GM18519 (cell line): Measurements from ENCODE around the gene SEMA3F.

Experiments
- ATAC-seq: cut with Tn5 transposase; IDR thresholded peaks from one replicate; pipeline ENCODE4 v1.9.1; 2021; ENCODE audit warnings: mild to moderate bottlenecking, moderate library complexity; ENCODE audit not compliant: unreplicated experiment, low FRiP score

SEMA3F gene

DNA sequence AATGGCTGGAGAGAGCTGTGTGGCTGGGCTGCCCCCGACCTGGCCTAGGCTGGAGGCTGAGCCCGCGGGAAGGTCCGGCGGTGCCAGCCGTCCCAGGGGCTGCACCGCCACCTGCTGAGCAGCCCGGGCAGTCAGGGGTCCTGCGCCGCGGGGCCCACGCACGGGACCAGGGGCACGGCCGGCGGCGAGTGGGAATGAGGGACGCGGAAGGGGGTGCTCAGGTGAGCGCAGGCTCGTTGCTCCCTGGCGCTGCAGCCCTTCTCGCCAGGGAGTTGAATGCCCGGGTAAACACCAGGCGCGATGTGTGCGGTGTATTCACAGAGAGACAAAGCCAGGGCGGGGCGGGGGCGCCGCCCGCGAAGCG is 666 bp upstream of the SEMA3F start:
- no peak for ATAC-seq

DNA sequence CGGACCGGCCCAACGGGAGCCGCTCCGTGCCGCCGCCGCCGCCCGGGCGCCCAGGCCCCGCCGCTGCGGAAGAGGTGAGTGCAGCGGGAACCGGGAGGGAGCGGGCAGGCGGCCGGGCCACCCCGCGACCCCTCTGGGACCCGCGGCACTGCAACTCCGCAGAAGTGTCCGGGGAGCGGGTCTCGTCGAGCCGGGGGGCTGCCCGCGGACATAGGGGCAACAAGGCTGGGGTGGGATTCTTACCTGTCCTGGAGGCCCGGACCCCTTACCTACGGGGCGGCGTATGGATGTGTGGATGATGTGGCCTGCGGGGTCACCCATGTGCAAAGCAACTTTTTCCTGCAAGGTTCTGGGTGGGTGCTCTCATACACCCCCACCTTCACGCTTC is 361 bp downstream of the SEMA3F start:
- ATAC-seq: no peak

DNA sequence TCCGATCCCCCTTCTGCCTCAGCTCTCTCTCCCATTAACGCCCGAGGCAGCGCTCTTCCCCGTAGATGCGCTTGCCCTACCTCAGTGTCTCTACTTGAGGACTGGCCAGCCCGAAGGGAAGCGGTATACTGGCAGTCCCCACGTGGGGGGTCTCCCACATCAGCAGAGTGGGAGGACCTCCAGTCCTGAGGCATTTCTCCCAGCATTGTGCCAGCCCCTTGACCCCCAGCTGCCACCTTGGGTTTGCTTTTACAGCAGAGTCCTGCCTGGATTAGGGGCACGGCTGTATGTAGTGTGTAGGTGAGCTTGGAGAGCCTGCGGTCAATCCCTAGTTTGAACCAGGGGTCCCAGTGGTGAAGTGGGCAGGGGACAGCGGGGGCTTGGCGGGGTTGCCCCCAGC is 767 bp downstream of the SEMA3F start:
- ATAC-seq: no peak

DNA sequence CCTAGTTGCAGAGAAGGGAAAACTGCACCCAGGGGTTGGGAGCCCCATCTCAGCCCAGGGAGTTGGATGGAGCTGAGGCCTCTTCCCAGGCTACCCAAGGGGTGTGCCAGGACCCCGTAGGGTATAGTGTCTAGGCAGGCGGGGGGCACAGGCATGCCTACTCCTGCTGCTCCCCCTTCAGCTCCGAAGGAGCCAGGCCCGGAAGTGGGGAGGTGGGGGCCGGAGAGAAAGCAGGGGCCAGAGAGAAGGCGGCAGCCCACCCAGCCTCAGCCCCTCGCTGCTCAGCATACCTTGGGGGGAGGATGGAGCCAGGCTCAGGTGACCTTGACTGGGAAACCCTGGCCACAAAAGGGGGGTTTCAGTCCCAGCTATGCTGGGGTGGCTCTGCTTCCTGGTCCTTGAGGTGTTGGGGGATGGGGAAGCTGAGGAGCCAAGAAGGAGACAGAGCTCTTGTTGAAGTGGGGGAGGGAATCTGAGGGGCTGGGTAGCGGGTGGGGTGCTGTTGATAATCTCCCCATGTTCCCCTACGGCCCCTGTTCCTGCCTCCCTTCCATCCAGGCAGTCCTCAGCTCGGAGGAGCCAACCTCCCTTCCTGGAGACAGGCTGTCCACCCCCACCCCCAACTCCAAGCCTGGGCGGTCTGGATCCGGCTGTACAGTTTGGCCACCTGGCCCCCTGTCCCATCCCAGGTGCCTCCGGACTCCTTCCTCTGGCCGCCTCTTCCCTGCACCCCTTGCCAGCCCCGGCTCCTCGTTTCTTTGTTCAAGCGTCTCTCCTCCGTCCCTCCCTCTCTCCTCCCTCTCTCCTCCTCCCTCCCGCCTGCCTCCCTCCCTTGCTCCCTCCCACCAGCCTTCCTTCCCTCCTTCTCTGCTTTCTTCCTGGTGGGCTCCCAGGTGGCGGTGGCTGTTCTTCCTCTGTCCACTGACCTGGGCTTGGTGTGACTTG is 1.7 kb downstream of the SEMA3F start:
- no peak for ATAC-seq

DNA sequence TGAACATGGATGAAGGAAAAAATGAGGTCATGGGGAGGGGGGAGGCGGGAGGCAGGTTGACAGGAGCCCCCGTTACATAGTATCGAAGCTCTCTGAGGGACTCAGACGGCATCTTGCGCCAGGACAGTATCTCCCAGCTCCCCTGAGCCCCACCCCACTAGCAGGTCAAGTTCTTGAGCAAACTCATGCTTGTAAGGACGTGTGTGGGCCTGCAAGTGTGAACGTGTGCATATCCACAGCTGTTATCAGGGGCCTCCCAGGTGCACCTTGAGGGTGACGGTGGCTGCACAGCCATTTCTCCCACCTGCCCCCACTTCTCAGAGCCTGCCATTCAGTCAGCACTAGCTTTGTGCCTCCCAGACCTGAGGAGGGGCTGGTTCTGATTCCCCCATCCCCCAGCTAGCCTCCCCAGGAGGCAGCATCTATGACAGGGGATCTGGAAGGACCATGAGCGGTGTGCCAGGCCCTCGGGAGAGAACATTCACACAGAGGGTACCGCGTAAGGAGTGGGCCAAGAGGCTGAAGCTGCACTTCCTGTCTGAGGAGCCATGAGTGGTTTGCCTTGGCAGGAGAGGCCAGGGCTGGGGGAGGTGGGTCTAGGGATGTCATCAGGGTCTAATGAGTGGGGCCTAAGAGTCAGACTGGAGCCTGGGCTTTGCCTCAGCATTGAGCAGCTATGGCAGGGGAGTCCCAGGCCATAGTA is 2.9 kb downstream of the SEMA3F start:
- no peak for ATAC-seq

DNA sequence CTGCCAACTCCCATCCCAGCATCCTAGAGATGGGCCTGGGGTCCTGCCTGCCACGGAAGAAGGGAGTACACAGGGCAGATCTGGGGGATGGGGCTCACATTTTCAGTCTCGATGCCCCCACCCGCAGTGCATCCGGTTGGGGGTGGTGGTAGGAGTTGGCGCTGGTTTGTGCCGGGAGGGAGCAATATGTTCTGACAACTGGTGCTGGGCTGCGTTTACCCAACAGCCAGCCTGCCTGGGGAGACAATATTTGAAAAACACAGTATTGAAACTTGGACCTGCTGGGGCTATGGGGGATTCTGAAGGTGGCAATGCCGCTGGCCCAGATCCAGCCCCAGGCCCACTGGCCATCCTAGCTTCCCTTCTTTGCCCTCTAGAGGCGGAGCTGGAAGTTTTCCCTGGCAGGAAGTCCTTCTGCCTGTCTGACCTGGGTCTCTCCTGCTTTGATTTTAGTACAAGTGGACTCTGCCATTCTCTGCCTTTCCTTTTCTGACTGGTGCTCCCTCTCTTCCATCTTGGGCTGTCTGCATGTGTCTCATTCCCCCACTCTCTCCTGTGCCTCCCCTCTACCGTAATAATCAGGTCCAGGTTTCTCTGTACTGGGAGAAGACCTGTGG is 3.5 kb downstream of the SEMA3F start:
- no peak for ATAC-seq

DNA sequence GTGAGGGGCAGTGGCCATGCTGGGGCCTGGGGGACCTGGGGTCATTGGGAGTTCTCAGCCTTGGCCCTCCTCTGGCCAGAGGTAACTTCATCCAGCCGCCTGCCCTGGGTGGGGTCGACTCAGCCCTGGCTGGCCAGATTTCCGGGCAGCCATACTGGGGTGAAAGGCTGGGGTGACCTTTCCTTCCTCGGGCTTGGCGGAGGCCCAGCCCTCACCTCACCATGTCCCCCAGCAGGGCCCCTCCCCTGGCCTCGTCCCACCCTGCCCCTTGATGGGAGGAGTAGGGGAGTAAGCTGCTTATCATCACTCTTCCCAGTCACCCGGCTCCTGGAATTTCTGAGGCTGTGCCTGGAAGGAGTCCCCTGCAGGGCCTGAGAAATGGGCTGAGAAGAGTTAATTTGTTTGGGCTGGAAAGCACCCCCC is 5.4 kb downstream of the SEMA3F start:
- no peak for ATAC-seq

DNA sequence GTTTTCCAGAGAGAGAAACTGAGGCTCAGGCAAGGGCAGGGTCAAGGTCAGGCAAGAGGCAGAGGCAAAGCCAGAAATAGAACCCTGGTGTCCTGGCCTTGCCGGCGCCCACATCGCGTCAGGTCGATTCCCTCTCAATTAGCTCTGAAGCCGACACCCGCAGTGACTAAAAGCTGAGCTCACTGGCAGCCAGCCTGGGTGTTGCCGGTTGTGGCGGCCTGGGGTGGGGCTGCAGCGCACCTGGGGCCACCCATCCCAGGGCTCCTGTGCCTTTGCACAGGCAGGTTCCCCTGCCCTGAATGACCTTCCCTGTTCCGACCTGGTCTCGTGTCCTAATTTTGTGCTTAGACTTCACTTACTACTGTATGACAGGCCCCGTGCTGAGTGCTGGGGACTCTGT is 6.2 kb downstream of the SEMA3F start:
- no peak for ATAC-seq

DNA sequence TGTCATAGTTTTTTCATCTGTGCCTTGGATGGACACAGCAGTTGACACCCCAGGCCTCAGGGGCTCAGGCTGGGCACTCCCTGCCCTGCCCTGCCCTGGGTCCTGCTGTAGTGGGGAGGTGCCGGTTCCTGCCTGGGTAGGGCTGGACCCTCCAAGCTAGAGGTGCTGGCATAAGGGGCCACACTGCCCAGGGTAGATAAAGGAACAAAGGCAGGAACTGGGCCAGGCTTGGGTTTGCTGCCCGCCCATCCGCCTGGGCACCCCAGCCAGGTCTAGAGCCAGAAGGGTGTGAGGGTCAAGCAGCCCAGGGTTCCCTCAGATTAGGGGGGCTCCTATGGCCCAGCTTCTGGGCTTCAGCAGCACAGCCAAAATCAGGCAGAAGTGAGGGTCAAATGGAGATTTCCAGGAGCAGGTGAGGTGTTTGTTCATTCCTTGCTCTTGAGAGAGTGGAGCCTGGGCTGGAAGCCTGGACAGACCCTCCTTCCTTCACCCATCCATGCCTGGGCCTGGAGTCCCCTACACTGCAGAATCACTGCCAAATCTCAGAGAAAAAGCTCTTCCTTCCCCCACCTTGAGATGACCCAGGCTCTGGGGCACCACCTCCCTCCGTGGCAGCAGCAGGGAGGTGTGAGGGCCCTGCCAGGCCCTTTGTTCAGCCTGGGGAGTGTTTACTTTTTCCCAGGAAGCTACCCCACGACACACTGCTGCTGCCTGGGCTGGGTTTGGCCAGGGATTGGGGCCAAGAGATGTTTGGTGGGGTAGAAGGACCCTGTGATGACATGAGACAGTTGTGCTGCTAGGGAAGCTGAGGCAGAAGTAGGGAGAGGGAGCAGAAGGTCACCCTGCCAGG is 7.1 kb downstream of the SEMA3F start:
- no peak for ATAC-seq

DNA sequence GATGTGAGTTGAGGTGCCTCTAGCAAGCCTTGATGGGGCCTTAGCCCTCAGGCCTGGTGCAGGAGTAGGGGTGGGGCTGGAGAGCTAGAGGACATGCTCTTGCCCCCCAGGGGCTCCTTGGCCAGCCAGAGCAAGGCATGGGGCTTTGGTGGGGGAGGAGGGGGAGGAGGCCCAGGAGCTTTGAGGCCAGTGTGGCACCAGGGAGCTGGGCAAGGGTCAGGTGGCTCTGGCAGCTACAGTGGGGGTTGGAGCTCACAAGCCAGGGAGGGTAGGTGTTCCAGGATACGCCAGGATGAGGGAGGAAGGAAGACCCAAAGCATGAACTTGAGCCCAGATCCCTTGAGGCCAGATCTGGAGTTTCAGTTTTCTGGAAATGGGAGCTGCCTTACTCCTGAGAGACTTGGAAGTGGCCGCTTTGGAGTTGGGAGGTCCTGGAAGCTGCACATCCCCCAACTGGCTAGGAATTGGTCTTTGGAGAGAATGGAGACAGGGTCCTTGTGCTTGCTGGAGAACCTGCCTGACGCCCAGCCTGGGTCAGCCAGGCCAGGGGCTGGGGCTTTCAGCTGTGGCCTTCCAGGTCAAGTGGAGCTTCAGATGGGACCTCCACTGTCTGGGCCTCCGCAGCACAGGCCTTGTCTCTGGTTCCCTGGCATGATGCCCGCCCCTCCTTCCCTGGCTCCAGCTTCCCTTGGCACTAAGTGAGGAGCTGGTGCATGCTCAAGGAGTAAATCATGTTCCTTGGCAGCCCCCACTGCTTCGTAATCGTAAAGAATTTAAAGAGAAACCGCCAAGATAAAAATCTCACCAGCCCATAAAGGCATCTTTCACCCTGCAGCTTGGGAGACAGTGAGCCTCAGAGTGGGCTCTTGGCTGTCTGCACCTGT is 8.7 kb downstream of the SEMA3F start:
- no peak for ATAC-seq

DNA sequence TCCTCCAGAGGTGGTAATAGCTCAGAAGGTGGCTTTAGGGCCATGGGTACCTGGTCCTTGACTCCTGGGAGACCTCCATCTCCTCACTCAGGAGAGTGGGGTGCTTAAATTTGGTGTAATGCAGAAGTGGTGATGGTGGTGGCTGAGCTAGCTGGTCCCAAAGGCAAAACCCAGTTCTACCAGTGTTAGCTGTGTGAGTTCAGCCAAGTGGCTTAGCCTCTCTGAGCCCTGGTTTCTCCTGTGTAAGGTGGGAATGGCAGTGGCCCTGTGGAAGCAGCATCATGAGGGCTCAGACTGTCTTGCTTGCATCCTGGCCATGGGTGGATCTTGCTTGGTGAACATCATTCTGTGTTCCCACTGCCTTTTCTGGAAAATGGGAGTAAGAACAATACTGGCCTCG is 9.4 kb downstream of the SEMA3F start:
- no peak for ATAC-seq

DNA sequence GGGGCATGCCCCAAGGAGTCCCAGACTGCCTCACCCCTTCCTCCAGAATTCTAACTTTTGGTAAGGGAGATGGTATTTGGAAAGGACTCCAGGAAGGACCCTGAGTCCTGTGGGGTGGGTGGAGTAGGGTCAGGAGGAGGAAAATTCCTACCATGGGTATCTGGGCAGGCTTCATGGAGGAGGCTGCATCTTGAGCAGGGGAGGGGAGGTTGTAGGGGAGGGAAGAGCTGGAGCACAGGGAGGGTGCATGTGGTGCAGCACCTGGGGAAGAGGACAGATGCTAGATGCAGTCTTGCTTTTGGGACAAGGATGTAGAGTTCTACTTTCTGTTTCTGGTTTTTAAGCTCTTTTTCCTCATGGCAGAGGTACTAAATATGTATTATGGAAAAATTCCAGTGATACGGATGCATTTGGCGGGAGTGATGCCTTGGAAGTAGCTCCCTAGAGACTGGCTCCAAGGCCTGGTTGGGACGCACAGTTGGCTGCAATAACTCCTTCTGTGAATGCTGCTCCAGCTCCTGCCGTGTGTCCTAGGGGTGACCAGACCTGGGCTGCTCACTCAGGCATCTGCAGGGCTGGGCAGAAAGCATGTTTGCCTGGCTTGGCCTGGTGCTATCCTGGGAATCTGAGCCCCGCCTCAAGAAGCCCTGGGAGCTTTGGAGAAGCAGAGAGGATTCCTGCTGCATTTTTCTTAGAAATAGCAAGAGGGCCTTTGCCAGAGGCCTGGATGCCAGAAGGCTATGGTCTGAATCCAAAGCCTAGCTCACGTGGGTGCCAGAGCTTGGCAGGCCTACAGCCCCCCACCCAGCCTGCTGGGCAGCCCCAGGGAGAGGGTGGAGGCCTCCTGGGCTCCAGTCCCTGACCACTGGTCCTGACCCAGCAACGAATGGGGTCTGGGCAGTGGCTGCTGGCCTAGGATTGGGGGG is 10.1 kb downstream of the SEMA3F start:
- ATAC-seq: no peak

DNA sequence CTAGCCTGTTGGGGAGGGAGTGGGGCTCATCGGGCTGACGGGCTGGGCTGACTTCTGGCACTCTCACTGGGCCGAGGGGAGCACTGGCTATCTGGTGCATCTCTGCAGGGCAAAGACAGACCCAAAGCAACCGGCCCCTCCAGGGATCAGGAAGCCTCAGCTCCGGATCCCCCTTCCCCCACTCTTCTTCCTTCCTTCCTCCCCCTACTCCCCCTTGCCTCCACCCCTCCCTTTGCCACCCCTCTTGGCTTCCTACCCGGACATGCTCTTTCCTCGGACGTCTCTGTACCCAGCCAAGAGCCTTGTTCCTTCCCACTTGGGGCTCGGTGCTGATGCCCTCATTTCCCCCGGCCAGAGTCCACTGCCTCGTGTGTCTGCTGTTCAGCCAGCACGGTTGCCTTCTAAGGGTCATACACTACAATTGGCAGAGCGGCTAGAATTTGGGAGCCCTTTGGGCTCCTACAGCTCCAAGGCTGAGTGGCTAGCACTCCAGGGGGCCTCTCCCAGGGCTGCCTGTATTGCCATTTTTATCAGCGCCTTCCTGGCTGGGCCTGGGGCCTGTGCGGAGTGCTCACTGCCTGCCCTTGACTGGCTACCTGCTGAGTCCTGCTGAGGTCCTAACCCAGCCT is 10.9 kb downstream of the SEMA3F start:
- no peak for ATAC-seq

DNA sequence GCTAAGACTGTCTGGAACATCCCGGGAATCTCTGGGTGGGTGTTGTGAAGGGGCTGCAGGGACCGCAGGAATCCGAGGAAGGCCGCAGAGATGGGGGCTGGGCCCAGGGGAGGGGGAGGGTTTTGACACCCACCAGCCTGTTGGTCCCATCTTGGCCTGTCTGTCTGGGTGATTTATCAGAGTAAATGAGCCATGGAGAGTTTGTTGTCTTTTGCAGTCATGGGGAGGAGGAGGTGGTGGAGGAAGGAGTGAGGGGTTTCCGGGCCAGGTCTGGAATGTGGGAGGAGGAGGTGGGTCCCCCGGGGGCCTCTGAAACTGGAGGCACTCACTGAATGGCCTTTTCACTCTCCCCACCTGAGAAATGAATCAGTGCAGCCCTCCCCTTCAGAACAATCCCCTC is 11.5 kb downstream of the SEMA3F start:
- ATAC-seq: no peak

DNA sequence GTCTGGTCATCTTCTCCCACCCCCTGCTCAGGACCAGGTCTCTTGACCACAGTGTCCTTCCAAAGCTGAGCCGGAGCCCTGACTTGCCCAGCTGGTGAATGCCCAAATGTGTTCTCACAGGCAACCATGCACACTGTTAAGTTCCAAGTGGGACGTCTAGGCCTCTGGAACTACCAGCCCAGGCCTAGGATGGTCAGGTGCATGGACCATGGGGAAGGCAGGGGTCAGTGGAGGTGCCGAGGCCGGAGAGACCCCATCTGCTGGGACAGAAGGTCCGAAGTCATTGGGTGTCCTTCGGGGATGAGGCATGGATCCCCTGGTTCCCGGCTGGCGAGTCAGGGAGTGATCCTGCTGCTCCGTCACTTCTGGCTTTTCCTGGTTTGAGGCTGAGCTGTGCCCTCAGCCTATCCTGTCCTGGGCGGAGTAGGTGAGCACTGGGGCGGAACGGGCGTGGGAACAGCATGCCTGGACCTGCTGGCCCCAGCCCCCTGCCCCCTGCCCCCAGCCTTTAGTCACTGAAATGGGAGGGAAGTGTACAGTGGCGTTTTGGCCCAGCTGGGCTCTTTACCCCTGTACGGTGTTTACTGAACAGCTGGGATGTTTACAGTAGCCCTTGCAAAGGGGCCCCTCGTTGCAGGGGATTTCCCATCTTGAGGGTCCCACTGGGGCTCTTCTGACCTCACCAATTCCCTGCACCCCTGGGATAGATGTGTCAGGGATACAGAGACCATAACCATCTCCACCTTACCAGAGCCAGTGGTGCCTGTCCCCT is 12.1 kb downstream of the SEMA3F start:
- no peak for ATAC-seq

DNA sequence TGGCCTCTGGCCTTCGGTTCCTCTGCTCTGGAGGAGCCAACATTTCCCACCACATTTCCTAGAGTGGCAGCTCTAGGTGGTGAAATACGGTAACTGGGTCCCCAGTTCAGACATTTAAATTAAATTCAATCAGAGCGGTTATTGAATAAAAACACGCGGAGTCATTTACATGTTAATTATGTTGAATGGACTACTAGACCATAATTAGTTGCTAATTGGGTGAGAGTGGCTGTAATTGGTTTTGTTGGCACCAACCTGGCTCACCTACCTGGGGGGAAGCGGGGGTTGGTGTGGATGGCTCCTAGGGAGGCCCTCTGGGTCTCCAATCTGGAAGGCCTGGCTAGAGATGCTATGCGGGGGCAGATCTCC is 12.7 kb downstream of the SEMA3F start:
- no peak for ATAC-seq

DNA sequence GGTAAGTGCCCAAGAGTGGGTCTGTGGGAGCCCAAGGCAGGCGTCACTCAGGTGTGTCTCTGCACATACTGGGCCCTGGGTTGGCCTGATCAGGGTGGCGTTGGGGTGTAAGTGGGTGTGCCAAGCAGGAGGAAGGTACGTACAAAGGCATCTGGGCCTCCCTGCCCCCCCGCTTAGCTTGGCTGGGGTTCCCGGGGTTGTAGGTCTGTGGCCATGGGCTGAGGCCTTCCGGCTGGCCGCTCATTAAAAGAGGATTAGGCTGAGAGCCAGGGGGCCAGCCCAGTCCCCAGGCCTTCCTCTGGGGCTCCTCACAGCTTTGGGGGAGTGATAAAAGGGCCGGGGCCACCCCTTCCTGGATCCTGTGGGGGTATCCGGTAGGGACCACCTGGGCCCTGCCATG is 13.3 kb downstream of the SEMA3F start:
- no peak for ATAC-seq
